GM21423 (cell line): ENCODE data around the gene TOR1A.

Source experiments
- ATAC-seq: cut with Tn5 transposase; IDR thresholded peaks from one replicate; pipeline ENCODE4 v1.9.1; 2021; ENCODE audit warnings: mild to moderate bottlenecking, moderate library complexity; ENCODE audit not compliant: unreplicated experiment

Gene TOR1A

GRCh38 chr9:129853614-129854013 lies 29.7 kb upstream of the TOR1A start:
- ATAC-seq: no peak

GRCh38 chr9:129852579-129852978 lies 28.6 kb upstream of the TOR1A start:
- no peak for ATAC-seq

- no peak for ATAC-seq
Observed at GRCh38 chr9:129851821-129852220, 27.9 kb upstream of the TOR1A start.

GRCh38 chr9:129850821-129851550 lies 27.1 kb upstream of the TOR1A start:
- no peak for ATAC-seq

GRCh38 chr9:129849901-129850300 lies 26.0 kb upstream of the TOR1A start:
- ATAC-seq: no peak

GRCh38 chr9:129848712-129849441 lies 24.9 kb upstream of the TOR1A start:
- ATAC-seq: no peak

- ATAC-seq: no peak
Observed at GRCh38 chr9:129845373-129845772, 21.4 kb upstream of the TOR1A start.

- ATAC-seq: no peak
Observed at GRCh38 chr9:129841071-129841470, 17.1 kb upstream of the TOR1A start.

GRCh38 chr9:129840034-129840433 lies 16.1 kb upstream of the TOR1A start:
- ATAC-seq: no peak

GRCh38 chr9:129839324-129840023 lies 15.5 kb upstream of the TOR1A start:
- no peak for ATAC-seq

GRCh38 chr9:129838707-129839259 lies 14.8 kb upstream of the TOR1A start:
- ATAC-seq: no peak

- no peak for ATAC-seq
Observed at GRCh38 chr9:129836311-129837007, 12.5 kb upstream of the TOR1A start.

GRCh38 chr9:129835860-129836223 lies 11.9 kb upstream of the TOR1A start:
- no peak for ATAC-seq

GRCh38 chr9:129835128-129835859 lies 11.4 kb upstream of the TOR1A start, which contains the start of the genes C9orf78 and USP20:
TSS of gene C9orf78 (minus strand) at chr9:129835275. CDS start at chr9:129835221, 54 bp downstream.
TSS of gene USP20 (plus strand) at chr9:129835458. CDS start at chr9:129852556, 17,098 bp downstream.
- peak; percentile 92 for ATAC-seq

- peak; percentile 14 for ATAC-seq
Observed at GRCh38 chr9:129834489-129835127, 10.7 kb upstream of the TOR1A start.

GRCh38 chr9:129832982-129833381 lies 9.0 kb upstream of the TOR1A start:
- no peak for ATAC-seq

- no peak for ATAC-seq
Observed at GRCh38 chr9:129828969-129829368, 5.0 kb upstream of the TOR1A start.

- ATAC-seq: no peak
Observed at GRCh38 chr9:129828051-129828450, 4.1 kb upstream of the TOR1A start.

- ATAC-seq: no peak
Observed at GRCh38 chr9:129826759-129827158, 2.8 kb upstream of the TOR1A start.

- no peak for ATAC-seq
Observed at GRCh38 chr9:129826344-129826743, 2.4 kb upstream of the TOR1A start.
